UCSD-AML1 (cell line): ENCODE results near the gene ADD2.

Source experiments
- DNase-seq: peaks from one replicate; lab custom pipeline; 2025; ENCODE audit not compliant: unreplicated experiment; lab: John Stamatoyannopoulos, UW

Gene ADD2

DNA sequence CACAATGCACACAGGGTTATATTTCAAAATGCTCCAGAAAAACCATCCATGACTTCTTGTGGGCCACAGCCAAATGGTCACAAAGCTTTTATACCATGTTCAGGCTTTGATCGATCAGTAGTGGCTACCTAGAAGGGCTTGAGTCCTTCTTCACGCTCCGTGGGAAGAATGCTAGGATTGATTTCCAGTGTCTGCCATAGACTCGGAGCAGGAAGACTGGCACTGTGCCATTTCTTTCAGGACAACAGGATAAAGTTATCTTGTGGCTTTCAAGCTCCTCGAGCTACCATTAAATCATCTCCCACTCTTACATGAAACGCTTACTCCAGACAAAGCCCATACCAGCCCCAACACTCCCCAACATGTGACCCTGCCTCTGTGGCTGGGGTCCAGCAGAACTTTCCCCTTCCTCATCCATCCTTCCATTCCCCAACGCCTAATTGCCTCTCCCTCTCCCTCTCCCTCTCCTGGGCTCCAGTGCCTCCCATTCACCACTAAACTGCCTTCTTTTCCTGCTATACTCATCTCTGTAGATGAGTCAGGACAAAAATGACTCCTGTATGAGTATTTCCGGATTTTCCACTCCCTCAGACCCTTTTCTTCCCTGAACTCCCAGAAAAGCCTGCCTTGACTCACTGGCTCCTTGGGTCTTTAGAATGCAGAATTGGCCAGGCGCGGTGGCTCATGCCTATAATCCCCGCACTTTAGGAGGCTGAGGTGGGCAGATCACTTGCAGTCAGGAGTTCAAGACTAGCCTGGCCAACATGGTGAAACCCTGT is 40.9 kb downstream of the ADD2 start:
- DNase-seq: no peak

DNA sequence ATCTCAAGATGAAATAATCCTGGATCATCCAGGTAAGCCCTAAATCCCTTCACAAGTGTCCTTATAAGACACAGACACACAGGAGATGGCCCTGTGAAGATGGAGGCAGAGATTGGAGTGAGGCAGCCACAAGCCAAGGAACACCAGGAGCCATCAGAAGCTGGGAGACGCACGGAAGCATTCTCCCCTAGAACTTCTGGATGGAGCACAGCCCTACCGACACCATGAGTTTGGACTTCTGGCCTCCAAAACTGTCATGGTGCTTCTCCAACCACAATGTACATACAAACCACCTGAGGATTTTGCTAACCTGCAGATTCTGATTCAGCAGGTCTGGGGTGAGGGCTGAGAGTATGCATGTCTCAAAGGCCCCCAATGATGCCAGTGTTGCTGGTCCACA is 42.5 kb downstream of the ADD2 start:
- DNase-seq: no peak

GRCh38 chr2:70724366-70724765 is 43.6 kb downstream of the ADD2 start:
- DNase-seq: no peak

DNA sequence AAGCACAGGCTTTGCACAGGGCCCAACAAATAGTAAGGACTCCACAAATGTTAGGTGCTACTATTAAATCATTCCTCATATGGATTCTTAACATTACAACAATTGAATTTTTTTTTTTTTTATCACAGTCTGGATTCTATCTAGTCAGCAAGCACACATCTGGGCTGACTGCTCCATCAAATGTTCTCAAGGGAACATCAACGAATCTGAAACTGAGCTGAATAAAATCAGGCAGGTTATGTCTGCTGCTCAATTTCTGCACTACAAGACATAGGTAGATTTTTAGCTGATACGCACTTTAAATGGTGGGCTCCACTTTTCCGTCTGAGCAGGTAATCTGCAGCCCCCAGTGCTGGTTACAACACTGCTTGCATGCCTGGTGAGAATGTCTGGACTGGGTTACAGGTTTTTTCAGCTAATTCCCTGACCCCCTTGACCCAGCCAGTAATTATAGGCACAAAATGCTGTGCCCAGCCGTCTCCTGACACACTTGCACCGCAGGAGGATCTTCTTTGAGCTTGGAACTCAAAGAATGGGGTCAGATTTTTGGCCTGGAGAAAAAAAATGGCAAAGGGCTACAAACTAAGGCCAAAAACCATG is 44.6 kb downstream of the ADD2 start:
- no peak for DNase-seq

DNA sequence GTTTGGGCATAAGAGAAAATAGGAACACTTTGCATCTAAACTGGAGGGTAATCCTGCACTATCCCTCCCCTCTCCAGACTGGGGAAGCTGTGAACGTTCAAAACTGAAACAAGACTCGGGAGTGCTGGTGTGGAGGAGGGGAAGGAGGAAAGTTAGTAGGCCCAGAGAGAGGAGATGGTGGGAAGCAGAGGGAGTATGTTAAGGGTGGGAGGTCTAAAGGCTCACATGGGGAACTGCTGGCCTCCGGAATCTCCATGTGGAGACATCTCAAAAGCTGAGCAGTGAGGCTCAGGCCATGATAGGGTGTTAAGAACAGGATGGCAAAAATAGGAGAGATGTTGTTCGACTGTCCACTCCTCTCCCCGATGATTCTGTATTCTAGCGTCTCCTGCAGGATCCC is 47.9 kb downstream of the ADD2 start:
- DNase-seq: no peak

DNA sequence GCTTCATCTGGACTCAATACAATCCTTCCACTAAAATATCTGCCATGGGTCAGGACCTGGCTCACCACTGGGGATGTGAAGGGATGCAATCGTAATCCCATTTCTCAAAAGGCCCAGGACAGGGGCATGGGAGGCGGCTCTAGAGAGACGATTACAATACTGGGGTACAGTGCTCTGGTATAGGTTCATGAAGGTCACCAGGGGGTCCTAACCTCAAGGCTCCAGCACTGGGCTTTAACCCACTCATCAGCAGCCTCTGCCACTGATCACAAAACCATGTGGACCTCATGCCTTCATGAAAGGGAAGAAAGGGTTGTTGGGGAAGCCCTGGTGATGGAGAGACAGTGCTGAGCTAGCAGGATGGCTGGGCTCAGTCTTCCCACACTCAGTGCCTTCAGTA is 48.8 kb downstream of the ADD2 start:
- DNase-seq: no peak

DNA sequence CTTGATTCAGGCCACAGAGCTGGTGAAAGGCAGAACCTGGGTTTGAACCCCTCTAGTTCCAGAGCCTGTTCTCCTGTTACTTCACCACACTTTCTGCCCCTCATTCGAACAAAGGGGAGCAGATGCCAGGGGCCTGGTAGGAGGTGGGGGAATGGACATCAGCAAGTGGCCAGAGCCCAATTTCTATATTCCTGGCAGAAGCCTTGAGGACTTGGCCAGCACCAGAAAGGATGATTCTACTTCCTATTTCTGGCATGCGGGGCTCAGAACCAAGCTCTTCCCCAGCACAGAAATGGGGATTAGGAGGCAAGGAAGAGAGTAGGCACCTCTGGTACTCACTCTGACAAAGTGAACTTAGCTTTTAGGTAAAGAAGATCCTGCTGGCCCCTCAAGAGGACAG is 49.3 kb downstream of the ADD2 start:
- no peak for DNase-seq

DNA sequence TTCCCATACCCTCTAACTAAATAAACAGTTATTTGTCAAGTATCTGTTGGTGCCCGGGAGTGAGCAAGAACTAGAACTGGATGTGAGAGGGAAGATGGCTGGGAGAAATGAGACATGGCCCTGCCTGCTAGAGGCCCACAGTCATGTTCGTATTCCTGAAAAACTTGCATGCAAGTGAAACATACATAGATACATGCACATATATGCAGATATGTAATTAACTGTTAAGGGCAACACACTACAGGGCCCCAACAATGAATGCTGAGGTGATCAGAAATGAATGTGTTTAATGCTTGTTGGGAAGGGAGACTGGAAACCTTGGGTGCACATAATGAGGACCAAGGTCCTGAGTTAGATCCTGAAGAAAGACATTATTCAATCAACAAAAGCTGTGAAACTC is 49.8 kb downstream of the ADD2 start:
- DNase-seq: no peak

GRCh38 chr2:70717431-70718038 is 50.5 kb downstream of the ADD2 start:
- no peak for DNase-seq

DNA sequence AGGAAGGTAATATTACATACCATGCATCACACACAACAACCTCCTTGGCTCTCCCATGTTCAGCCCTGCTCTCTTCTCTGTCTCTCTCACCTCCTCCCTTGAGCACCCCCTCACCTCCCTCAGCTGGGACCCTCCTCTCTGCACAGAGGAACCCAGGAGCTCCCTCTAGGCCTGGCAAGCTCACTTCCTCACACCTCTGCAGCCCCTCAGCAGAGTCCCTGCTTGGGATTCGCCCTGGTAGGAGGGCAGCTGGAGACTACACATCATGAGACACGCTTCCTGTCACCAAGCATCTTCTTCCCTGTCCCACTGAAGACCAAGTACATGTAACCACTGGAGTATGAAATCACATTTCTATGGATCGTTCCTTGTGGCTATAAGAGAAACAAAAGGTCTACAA is 51.0 kb downstream of the ADD2 start:
- no peak for DNase-seq

- DNase-seq: no peak
Observed at GRCh38 chr2:70716131-70716743, 51.8 kb downstream of the ADD2 start.

GRCh38 chr2:70715071-70715985 is 52.7 kb downstream of the ADD2 start:
- no peak for DNase-seq

GRCh38 chr2:70714141-70714905 is 53.7 kb downstream of the ADD2 start:
- DNase-seq: no peak

- DNase-seq: no peak
Observed at GRCh38 chr2:70712916-70713315, 55.1 kb downstream of the ADD2 start.

DNA sequence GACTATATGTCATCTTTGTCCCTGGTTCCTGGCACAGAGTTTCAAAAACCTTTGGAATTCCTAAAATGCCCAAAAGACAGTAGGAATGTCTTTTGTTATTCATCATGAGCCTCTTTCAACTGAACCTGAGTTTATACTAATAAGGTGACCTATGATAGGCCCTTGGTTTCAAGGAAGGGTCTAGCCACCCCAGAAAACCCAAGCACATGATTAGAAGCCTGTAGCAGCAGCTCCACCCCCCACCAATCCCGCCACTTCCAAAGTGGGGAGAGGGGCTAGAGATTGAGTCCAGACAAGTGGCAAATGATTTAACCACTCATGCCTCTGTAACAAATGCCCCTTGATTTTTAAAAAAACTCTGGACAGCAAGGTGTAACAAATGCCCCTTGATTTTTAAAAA is 56.8 kb downstream of the ADD2 start:
- no peak for DNase-seq

DNA sequence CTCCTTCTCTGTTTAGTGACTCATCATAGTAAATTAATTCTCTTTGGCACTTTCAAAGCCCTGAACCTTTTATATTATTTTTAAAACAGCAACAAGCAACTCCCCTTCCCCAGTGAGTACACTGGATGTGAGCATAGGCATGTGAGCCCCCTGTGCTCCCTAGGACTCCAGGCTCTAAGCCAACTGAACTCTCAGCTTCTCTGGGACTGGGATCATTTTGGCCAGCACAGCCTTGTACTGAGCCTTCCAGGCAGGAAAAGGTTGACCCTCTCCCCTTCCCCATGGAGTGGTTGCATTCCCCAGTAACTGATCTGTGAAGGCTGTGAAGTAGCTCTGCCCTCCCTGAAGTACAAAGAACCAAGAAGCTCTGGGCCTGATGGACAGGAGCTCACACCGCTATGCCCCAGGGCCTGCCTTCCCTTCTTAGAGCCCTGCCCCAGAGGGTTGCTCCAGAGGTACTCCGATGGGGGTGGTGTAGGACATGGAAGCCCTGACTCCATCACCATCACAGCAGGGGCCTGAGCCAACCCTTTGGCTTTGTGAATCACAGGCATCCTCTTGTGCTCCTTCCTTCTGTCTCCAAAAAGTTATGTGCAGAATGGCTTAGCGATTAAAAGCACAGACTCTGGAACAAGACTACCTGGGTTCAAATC is 57.8 kb downstream of the ADD2 start:
- DNase-seq: no peak

GRCh38 chr2:70709275-70710037 is 58.5 kb downstream of the ADD2 start:
- DNase-seq: no peak

GRCh38 chr2:70708376-70709199 is 59.4 kb downstream of the ADD2 start:
- DNase-seq: no peak
